ENCODE results near the gene GRIP2. TPM values are rescaled to one million over a fixed set of nuclear protein-coding genes. Genes with fewer than 3 reads are reported as not detected.
A peak's percentile ranks its signal among the peaks of the same experiment; 100 is the strongest.

GRIP2 gene
- total RNA-seq, 4 donors from 2014 or later: 0.80 to 12.4 (median 1.4) TPM; not detected in 1

- Histone ChIP-seq H3K27ac (no peak overlapping the region), H3K36me3 (peaks cover 0 to 50% (median 0%) of the 10 kb centered on the region in 3 donors)
These were observed 84.4 kb downstream of the GRIP2 start for GRCh38 chr3:14455571-14456317.

GRCh38 chr3:14454639-14455310 lies 85.4 kb downstream of the GRIP2 start:
- no peaks in the 10 kb centered on the region for H3K27me3 ChIP-seq
- peaks cover 0 to 28% (median 2%) of the 10 kb centered on the region in 4 donors for H3K4me1 ChIP-seq
- no peak for TF ChIP-seq POLR2A (IDR thresholded peaks at IDR 0.05)
- TF ChIP-seq CTCF (IDR thresholded peaks at IDR 0.05): no peak
- DNase-seq: no peak
- H3K27ac ChIP-seq: peak overlapping the region in 1 of 4 donors; percentile 86
- no peak overlapping the region for H3K4me3 ChIP-seq
- H3K9me3 ChIP-seq: no peaks in the 10 kb centered on the region
- H3K36me3 ChIP-seq: peaks cover 0 to 49% (median 0%) of the 10 kb centered on the region in 3 donors

More at GRCh38 chr3:14455571-14456317, 84.4 kb downstream of the GRIP2 start:
- H3K4me1 ChIP-seq: peaks cover 0 to 28% (median 2%) of the 10 kb centered on the region in 4 donors
- no peaks in the 10 kb centered on the region for H3K27me3 ChIP-seq
- TF ChIP-seq CTCF (IDR thresholded peaks at IDR 0.05) (no peak), POLR2A (IDR thresholded peaks at IDR 0.05) (no peak)
- no peaks in the 10 kb centered on the region for H3K9me3 ChIP-seq
- DNase-seq: no peak
- no peak overlapping the region for H3K4me3 ChIP-seq

- no peaks in the 10 kb centered on the region for H3K9me3 ChIP-seq
- peaks cover 0 to 50% (median 0%) of the 10 kb centered on the region in 3 donors for H3K36me3 ChIP-seq
- peaks cover 0 to 28% (median 2%) of the 10 kb centered on the region in 4 donors for H3K4me1 ChIP-seq
- DNase-seq: peak in 1 of 3 donors; percentile 50
- no peak for TF ChIP-seq CTCF (IDR thresholded peaks at IDR 0.05)
- TF ChIP-seq POLR2A (IDR thresholded peaks at IDR 0.05): no peak
- no peaks in the 10 kb centered on the region for H3K27me3 ChIP-seq
- H3K27ac ChIP-seq: peak overlapping the region in 3 of 4 donors; percentile 50 to 86 (median 84)
- no peak overlapping the region for H3K4me3 ChIP-seq
These were observed 86.1 kb downstream of the GRIP2 start for GRCh38 chr3:14453876-14454638.

GRCh38 chr3:14452740-14453710 lies 87.1 kb downstream of the GRIP2 start:
- no peak overlapping the region for H3K4me3 ChIP-seq
- H3K27me3 ChIP-seq: no peaks in the 10 kb centered on the region
- H3K4me1 ChIP-seq: peaks cover 0 to 28% (median 2%) of the 10 kb centered on the region in 4 donors
- peaks cover 0 to 51% (median 0%) of the 10 kb centered on the region in 3 donors for H3K36me3 ChIP-seq
- no peaks in the 10 kb centered on the region for H3K9me3 ChIP-seq
- TF ChIP-seq CTCF (IDR thresholded peaks at IDR 0.05): peak in 3 of 6 experiments; percentile 30 to 41 (median 37)
- TF ChIP-seq POLR2A (IDR thresholded peaks at IDR 0.05): no peak
- DNase-seq: peak; percentile 29 to 89 (median 86)
- H3K27ac ChIP-seq: peak overlapping the region; percentile 62 to 86 (median 77)
